ENCODE measurements around the gene WNT7A. TPM values are rescaled to one million over a fixed set of nuclear protein-coding genes. Genes with fewer than 3 reads are reported as not detected.

The WNT7A gene
- total RNA-seq, 1 donor from 2014 or later: not detected

- DNase-seq (ENCODE audit: low spot score): peak; percentile 33
- Mint-ChIP-seq H3K27me3 (ENCODE audit: unreplicated experiment) (no peaks in the 10 kb centered on the region), H3K36me3 (ENCODE audit: low read depth, unreplicated experiment) (no peaks in the 10 kb centered on the region), H3K4me3 (ENCODE audit: unreplicated experiment) (no peak overlapping the region), H3K4me1 (ENCODE audit: unreplicated experiment) (peaks cover 9% of the 10 kb centered on the region), H3K9me3 (ENCODE audit: unreplicated experiment) (no peaks in the 10 kb centered on the region), H3K27ac (ENCODE audit: unreplicated experiment) (no peak overlapping the region)
- TF ChIP-seq CTCF (IDR thresholded peaks at IDR 0.05; ENCODE audit: unreplicated experiment): no peak
These were observed 109.4 kb downstream of the WNT7A start for GRCh38 chr3:13770170-13771169.

- H3K36me3 Mint-ChIP-seq (ENCODE audit: low read depth, unreplicated experiment): no peaks in the 10 kb centered on the region
- TF ChIP-seq CTCF (IDR thresholded peaks at IDR 0.05; ENCODE audit: unreplicated experiment): no peak
- H3K4me3 Mint-ChIP-seq (ENCODE audit: unreplicated experiment): no peak overlapping the region
- H3K27me3 Mint-ChIP-seq (ENCODE audit: unreplicated experiment): peaks cover 2% of the 10 kb centered on the region
- H3K4me1 Mint-ChIP-seq (ENCODE audit: unreplicated experiment): peaks cover 9% of the 10 kb centered on the region
- no peak for DNase-seq (ENCODE audit: low spot score)
- no peaks in the 10 kb centered on the region for H3K9me3 Mint-ChIP-seq (ENCODE audit: unreplicated experiment)
- H3K27ac Mint-ChIP-seq (ENCODE audit: unreplicated experiment): no peak overlapping the region
These were observed 110.4 kb downstream of the WNT7A start for GRCh38 chr3:13769422-13769821.

- Mint-ChIP-seq H3K9me3 (ENCODE audit: unreplicated experiment) (no peaks in the 10 kb centered on the region), H3K4me1 (ENCODE audit: unreplicated experiment) (peaks cover 9% of the 10 kb centered on the region), H3K27ac (ENCODE audit: unreplicated experiment) (no peak overlapping the region), H3K4me3 (ENCODE audit: unreplicated experiment) (no peak overlapping the region), H3K36me3 (ENCODE audit: low read depth, unreplicated experiment) (no peaks in the 10 kb centered on the region), H3K27me3 (ENCODE audit: unreplicated experiment) (peaks cover 5% of the 10 kb centered on the region)
- no peak for TF ChIP-seq CTCF (IDR thresholded peaks at IDR 0.05; ENCODE audit: unreplicated experiment)
- DNase-seq (ENCODE audit: low spot score): no peak
These were observed 111.4 kb downstream of the WNT7A start for GRCh38 chr3:13768453-13768852.

GRCh38 chr3:13767896-13768295, 112.0 kb downstream of the WNT7A start:
- no peak overlapping the region for H3K4me3 Mint-ChIP-seq (ENCODE audit: unreplicated experiment)
- TF ChIP-seq CTCF (IDR thresholded peaks at IDR 0.05; ENCODE audit: unreplicated experiment): no peak
- no peak for DNase-seq (ENCODE audit: low spot score)
- H3K27ac Mint-ChIP-seq (ENCODE audit: unreplicated experiment): no peak overlapping the region
- H3K4me1 Mint-ChIP-seq (ENCODE audit: unreplicated experiment): peaks cover 9% of the 10 kb centered on the region
- peaks cover 5% of the 10 kb centered on the region for H3K27me3 Mint-ChIP-seq (ENCODE audit: unreplicated experiment)
- no peaks in the 10 kb centered on the region for H3K9me3 Mint-ChIP-seq (ENCODE audit: unreplicated experiment)
- no peaks in the 10 kb centered on the region for H3K36me3 Mint-ChIP-seq (ENCODE audit: low read depth, unreplicated experiment)

- DNase-seq (ENCODE audit: low spot score): no peak
- no peak overlapping the region for H3K4me3 Mint-ChIP-seq (ENCODE audit: unreplicated experiment)
- no peaks in the 10 kb centered on the region for H3K9me3 Mint-ChIP-seq (ENCODE audit: unreplicated experiment)
- H3K27ac Mint-ChIP-seq (ENCODE audit: unreplicated experiment): no peak overlapping the region
- no peaks in the 10 kb centered on the region for H3K36me3 Mint-ChIP-seq (ENCODE audit: low read depth, unreplicated experiment)
- peaks cover 9% of the 10 kb centered on the region for H3K4me1 Mint-ChIP-seq (ENCODE audit: unreplicated experiment)
- peaks cover 5% of the 10 kb centered on the region for H3K27me3 Mint-ChIP-seq (ENCODE audit: unreplicated experiment)
- TF ChIP-seq CTCF (IDR thresholded peaks at IDR 0.05; ENCODE audit: unreplicated experiment): no peak
These were observed 112.8 kb downstream of the WNT7A start for GRCh38 chr3:13767030-13767429.

All from endothelial cell (in vitro differentiated cells).